HG03139 (cell line): ENCODE measurements around the gene SIN3B.
"Not testable (repeated sequence)": the region's sequence is repeated elsewhere in the genome, so short reads cannot be mapped to it uniquely, and the experiment has no call there.

Experiments
- ATAC-seq: cut with Tn5 transposase; IDR thresholded peaks from one replicate; pipeline ENCODE4 v1.9.1; 2021; ENCODE audit not compliant: unreplicated experiment

Gene SIN3B, protein sequence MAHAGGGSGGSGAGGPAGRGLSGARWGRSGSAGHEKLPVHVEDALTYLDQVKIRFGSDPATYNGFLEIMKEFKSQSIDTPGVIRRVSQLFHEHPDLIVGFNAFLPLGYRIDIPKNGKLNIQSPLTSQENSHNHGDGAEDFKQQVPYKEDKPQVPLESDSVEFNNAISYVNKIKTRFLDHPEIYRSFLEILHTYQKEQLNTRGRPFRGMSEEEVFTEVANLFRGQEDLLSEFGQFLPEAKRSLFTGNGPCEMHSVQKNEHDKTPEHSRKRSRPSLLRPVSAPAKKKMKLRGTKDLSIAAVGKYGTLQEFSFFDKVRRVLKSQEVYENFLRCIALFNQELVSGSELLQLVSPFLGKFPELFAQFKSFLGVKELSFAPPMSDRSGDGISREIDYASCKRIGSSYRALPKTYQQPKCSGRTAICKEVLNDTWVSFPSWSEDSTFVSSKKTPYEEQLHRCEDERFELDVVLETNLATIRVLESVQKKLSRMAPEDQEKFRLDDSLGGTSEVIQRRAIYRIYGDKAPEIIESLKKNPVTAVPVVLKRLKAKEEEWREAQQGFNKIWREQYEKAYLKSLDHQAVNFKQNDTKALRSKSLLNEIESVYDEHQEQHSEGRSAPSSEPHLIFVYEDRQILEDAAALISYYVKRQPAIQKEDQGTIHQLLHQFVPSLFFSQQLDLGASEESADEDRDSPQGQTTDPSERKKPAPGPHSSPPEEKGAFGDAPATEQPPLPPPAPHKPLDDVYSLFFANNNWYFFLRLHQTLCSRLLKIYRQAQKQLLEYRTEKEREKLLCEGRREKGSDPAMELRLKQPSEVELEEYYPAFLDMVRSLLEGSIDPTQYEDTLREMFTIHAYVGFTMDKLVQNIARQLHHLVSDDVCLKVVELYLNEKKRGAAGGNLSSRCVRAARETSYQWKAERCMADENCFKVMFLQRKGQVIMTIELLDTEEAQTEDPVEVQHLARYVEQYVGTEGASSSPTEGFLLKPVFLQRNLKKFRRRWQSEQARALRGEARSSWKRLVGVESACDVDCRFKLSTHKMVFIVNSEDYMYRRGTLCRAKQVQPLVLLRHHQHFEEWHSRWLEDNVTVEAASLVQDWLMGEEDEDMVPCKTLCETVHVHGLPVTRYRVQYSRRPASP

GRCh38 chr19:16829010-16829821 lies at the start of gene SIN3B:
SIN3B (plus strand) TSS chr19:16829398; CDS start chr19:16829421, 23 bp downstream.
- ATAC-seq, result no peak

- no peak for ATAC-seq
Measured at GRCh38 chr19:16779539-16780163, 49.5 kb upstream of the SIN3B start.

- no peak for ATAC-seq
Measured at GRCh38 chr19:16782719-16783118, 46.5 kb upstream of the SIN3B start.

DNA sequence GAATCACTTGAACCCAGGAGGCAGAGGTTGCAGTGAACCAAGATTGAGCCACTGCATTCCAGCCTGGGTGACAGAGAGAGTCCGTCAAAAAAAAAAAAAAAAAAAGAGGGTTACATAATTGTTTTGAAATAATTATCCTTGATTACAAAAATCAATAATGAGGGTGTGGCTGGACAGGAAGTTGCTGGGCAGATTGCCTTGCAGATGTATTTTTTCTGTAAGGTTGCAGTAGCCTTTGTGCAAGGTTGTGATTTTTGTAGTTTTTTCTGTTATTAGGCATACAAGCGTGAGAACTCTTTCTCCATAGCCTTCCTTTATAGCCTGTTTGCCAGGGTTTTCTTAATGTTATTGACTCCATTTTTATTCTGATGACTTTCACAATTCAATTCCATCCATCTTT lies 40.7 kb upstream of the SIN3B start:
- no peak for ATAC-seq

DNA sequence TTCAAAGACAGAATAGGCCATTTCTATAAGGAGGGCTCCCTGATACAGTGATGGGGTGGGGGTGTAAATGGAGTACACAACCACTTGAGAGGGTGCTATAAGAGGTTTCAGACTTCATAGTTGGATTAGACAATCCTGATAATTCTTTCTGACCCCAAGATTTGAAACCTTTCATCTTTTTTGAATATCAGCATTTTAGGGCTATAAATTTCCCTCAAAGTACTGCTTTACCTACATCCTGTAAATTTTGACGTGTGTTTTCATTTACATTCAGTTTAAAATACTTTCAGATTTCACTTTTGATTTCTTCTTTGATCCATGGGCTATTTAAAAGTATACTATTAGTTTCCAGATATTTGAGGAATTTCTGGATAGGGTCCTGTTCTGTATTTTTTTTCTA lies 40.0 kb upstream of the SIN3B start:
- ATAC-seq, result no peak

GRCh38 chr19:16790051-16790450 lies 39.1 kb upstream of the SIN3B start:
- no peak for ATAC-seq

GRCh38 chr19:16791942-16792341 lies 37.3 kb upstream of the SIN3B start:
- ATAC-seq, result no peak

- ATAC-seq, result no peak
Measured at GRCh38 chr19:16794456-16795441, 34.4 kb upstream of the SIN3B start.

DNA sequence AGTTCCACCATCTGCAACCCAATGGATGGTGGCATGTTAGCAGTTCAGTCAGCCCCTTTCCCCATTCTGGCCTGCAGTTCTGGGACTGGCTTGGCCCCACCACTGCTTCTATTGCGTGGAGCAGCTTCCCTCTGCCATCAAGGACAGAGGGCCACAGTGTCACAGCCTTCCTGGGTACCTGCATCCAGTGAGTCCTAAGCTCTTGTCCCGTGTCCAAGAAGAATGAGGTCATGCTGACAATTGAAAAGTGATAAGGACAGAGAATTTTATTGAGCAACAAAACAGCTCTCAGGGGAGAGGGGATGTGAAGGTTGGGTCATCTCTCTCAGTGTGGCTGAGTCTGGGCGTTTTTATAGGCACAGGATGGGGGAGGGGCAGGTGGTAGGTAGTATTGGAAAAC lies 33.5 kb upstream of the SIN3B start:
- no peak for ATAC-seq

DNA sequence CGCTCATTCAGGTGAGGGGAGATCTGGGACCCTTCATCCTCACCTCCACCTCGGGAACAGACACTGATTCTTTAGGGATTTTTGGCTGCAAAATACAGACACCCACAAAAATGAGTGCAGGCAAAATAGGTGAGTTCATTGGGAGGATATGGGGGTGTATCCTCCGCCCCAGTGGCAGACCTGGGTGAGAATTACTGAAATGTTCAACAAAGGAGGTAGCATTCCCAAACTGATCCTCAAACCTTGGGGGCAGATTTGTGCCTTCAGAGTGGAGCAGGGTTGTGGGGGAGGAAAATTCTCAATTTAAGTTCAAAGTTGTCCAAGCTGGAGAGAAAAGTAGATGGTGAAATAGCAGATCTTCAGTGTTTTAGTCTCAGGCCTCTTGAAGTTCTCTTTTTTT lies 31.3 kb upstream of the SIN3B start:
- no peak for ATAC-seq

DNA sequence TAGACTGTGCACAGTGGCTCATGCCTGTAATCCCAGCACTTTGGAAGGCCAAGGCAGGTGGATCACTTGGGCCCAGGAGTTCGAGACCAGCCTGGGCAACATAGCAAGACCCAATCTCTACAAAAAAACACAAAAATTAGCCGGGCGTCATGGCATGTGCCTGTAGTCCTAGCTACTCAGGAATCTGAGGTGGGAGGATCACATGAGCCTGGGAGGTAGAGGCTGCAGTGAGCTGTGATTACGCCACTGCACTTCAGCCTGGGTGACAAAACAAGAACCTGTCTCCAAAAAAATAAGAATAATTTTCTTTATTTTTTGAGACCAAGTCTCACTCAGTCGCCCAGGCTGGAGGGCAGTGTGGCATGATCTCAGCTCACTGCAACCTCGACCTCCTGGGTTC lies 30.9 kb upstream of the SIN3B start:
- ATAC-seq, result not testable (repeated sequence)

- no peak for ATAC-seq
Measured at GRCh38 chr19:16799740-16800139, 29.5 kb upstream of the SIN3B start.

DNA sequence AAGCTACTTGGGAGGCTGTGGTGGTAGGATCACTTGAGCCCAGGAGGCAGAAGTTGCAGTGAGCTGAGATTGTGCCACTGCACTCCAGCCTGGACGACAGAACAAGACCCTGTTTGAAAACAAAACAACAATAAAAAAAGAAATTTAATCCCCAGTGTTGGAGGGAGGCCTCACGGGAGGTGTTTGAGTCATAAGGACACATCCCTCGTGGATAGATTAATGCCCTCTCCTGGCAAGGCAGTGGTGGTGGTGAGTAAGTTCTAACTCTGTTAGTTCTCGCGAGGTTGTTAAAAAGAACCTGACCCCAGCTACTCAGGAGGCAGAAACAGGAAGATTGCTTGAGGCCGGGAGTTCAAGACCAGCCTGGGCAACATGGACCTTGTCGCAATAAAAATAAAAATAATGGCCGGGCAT lies 27.6 kb upstream of the SIN3B start:
- no peak for ATAC-seq

DNA sequence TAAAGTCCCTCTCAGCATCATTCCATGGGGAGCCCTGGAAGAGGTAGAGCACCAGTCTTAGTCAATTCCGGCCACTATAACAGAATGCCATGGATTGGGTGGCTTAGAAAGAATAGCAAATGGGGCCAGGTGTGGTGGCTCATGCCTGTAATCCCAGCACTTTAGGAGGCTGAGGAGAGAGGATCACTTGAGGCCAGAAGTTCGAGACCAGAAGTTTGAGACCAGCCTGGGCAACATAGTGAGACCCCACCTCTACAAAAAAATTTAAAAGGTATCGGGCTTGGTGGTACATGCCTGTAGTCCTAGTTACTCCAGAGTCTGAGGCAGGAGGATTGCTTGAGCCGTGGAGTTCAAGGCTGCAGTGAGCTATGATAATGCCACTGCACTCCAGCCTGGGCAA lies 25.0 kb upstream of the SIN3B start:
- no peak for ATAC-seq

- ATAC-seq, result no peak
Measured at GRCh38 chr19:16807549-16808284, 21.5 kb upstream of the SIN3B start.

- ATAC-seq, result no peak
Measured at GRCh38 chr19:16814526-16815100, 14.6 kb upstream of the SIN3B start.

DNA sequence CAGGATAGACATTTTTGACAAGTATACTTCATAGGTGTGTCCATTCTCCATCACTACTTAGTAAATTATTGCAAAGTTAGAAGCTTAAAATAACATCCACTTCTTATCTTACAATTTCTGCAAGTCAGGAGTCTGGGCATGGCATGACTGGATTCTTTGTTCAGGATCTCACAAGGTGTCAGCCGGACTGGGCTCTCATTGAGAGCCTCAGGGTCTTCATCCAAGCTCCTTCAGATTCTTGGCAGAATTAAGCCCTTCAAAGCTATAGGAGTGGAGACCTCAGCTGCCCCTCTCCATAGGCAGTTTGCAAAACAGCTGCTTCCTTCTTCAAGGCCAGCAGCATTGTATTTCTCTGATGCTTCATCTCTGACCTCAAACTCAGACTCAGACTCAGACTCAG lies 9.1 kb upstream of the SIN3B start:
- ATAC-seq, result no peak

GRCh38 chr19:16821081-16821480 lies 8.1 kb upstream of the SIN3B start:
- ATAC-seq, result no peak
